ENCODE results near the gene ARHGAP45. TPM values are rescaled to one million over a fixed set of nuclear protein-coding genes. Genes with fewer than 3 reads are reported as not detected.

The ARHGAP45 gene
- total and polyA plus RNA-seq, 9 of the 15 experiments (the other 6 are each of a cell fraction or from before 2014, with no cell fraction given): 0.08 to 22.1 (median 4.2) TPM

GRCh38 chr19:1020868-1021425 lies 46.0 kb upstream of the ARHGAP45 start, which contains the start of gene TMEM259 (continued):
- no peak for TF ChIP-seq CTCFL (IDR thresholded peaks at IDR 0.05; ENCODE audit: borderline replicate concordance, insufficient read depth, low read depth, low read length, poor library complexity, severe bottlenecking)
- no peak for TF ChIP-seq RNF2 (IDR thresholded peaks at IDR 0.05)
- no peak for TF ChIP-seq ZNF165 (CRISPR knock-in tag; IDR thresholded peaks at IDR 0.05; ENCODE audit: borderline replicate concordance)
- no peak for TF ChIP-seq IRF9 (tag; IDR thresholded peaks at IDR 0.05)
- no peak for TF ChIP-seq ZNF699 (CRISPR knock-in tag; IDR thresholded peaks at IDR 0.05; ENCODE audit: insufficient replicate concordance)
- TF ChIP-seq SMARCA5 (IDR thresholded peaks at IDR 0.05): no peak
- TF ChIP-seq RNF219 (CRISPR knock-in tag; IDR thresholded peaks at IDR 0.05): no peak
- TF ChIP-seq HMG20A (CRISPR knock-in tag; conservative IDR thresholded peaks at IDR 0.05): no peak
- no peak for TF ChIP-seq RFX7 (CRISPR knock-in tag; IDR thresholded peaks at IDR 0.05)
- TF ChIP-seq HIVEP1 (CRISPR knock-in tag; IDR thresholded peaks at IDR 0.05): no peak
- no peak for TF ChIP-seq SNAPC5 (CRISPR knock-in tag; IDR thresholded peaks at IDR 0.05)
- no peak for TF ChIP-seq NKRF (IDR thresholded peaks at IDR 0.05; ENCODE audit: borderline replicate concordance)
- no peak for TF ChIP-seq TAF7 (tag; IDR thresholded peaks at IDR 0.05)
- no peak for TF ChIP-seq RBM39 (optimal IDR thresholded peaks at IDR 0.05; ENCODE audit: low read depth, low read length)
- TF ChIP-seq MLLT1 (IDR thresholded peaks at IDR 0.05): no peak
- no peak for TF ChIP-seq FOXK1 (CRISPR knock-in tag; IDR thresholded peaks at IDR 0.05; ENCODE audit: borderline replicate concordance)
- no peak for TF ChIP-seq NFIX (CRISPR knock-in tag; IDR thresholded peaks at IDR 0.05; ENCODE audit: low read depth)
